Skeletal muscle tissue (tissue), 4 donors: Measurements from ENCODE around the gene GPRC5A. TPM values are rescaled to one million over a fixed set of nuclear protein-coding genes. Genes with fewer than 3 reads are reported as not detected.
"Not testable (repeated sequence)": the region's sequence is repeated elsewhere in the genome, so short reads cannot be mapped to it uniquely, and the experiment has no call there.

Experiments used
- H3K27ac ChIP-seq: one replicate; pipeline ENCODE4 v1.7.0; 2013; ENCODE audit warnings: mild to moderate bottlenecking, low read depth, low read length, inconsistent platforms
- H3K27me3 ChIP-seq, 3 donors: one replicate each; pipeline ENCODE4 v1.7.0; 2013; ENCODE audit warnings: low read length in 3 of 3; ENCODE audit not compliant: control insufficient read depth in 3 of 3, insufficient read depth in 3 of 3
- H3K36me3 ChIP-seq, 3 donors: one replicate each; pipeline ENCODE4 v1.7.0; 2013; ENCODE audit warnings: low read length in 3 of 3; ENCODE audit not compliant: control insufficient read depth in 3 of 3, insufficient read depth in 3 of 3
- H3K4me1 ChIP-seq, 3 donors: one replicate each; pipeline ENCODE4 v1.7.0; 2013; ENCODE audit warnings: low read length in 3 of 3, mild to moderate bottlenecking in 3 of 3; ENCODE audit not compliant: control insufficient read depth in 3 of 3, insufficient read depth in 3 of 3
- H3K4me3 ChIP-seq, 3 donors: one replicate each; pipeline ENCODE4 v1.7.0; 2013; ENCODE audit warnings: low read length in 3 of 3
- H3K9ac ChIP-seq, 3 donors: one replicate each; pipeline ENCODE4 v1.7.0; 2013; ENCODE audit warnings: low read length in 3 of 3, mild to moderate bottlenecking in 3 of 3, moderate library complexity in 2 of 3, low read depth in 1 of 3
- H3K9me3 ChIP-seq, 3 donors: one replicate each; pipeline ENCODE4 v1.7.0; 2013; ENCODE audit warnings: low read length in 3 of 3; ENCODE audit not compliant: control insufficient read depth in 3 of 3
- total RNA-seq: library from RNA; depleted of rRNA; stranded (reverse); fragments of >200 nt; gene quantifications from one replicate; pipeline ENCODE4 v1.2.3, GENCODE V29; 2014
- donor health status: Osteomylitis.

GPRC5A gene
- total RNA-seq, 1 donor from 2014 or later = 1.0 TPM

DNA sequence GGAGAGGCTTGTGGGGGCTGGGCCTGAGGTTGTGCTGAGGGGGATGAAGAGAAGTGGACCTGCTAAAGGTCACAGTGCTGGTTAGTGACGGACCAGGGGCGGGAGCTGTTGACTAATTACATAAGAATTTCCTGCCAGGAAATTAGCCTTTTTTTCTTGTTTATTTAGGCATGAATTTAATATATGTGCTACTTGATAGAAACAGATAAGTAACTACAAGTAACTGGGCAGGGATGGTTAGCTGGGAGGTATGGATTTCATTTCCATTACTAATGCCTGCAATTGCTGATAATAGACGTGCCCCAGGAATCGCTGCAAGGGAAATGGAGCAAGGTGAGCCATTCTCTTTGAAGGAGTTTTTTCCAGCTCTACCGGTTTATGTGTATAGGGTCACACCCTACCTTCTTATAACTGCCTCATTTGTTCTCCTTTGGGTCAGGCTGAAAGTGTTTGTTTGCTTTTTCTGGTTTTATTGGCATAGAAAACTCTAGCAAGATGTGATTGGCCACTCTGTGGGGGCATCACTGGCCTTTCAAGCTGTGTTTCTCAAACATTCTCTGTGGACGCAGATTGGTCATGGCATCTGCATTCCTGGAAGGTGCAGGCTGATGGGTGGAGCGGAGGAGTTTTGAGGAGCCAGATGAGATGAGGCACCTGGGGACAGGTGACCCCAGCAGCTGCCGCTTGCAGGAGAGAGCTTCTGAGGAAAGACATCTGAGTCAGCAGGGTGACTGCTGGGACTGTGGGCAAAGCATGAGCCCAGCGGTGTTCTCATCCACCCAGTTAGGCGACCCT, 19.0 kb upstream of the GPRC5A start:
- no peak overlapping the region for H3K9ac ChIP-seq
- H3K36me3 ChIP-seq = no peaks in the 10 kb centered on the region
- no peak overlapping the region for H3K4me3 ChIP-seq
- H3K9me3 ChIP-seq = no peaks in the 10 kb centered on the region
- H3K4me1 ChIP-seq = no peaks in the 10 kb centered on the region
- H3K27ac ChIP-seq = no peak overlapping the region
- no peaks in the 10 kb centered on the region for H3K27me3 ChIP-seq

DNA sequence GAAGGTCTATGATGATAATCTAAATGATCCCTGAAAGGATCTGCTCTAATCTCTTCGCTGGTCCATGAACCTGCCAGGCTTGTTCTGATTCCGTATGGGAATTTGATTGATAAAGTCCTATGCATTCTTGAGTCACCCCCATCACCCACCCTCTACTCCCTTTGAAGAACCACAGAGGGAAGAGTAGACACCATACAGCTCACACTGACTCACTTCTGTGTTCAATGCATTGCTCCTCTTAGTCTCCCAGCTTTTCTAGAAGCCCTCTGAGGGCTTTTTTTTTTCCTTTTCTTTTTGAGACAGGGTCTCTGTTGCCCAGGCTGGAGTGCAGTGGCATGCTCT, 18.5 kb upstream of the GPRC5A start:
- Histone ChIP-seq H3K9ac (no peak overlapping the region), H3K9me3 (no peaks in the 10 kb centered on the region), H3K27ac (no peak overlapping the region)

DNA sequence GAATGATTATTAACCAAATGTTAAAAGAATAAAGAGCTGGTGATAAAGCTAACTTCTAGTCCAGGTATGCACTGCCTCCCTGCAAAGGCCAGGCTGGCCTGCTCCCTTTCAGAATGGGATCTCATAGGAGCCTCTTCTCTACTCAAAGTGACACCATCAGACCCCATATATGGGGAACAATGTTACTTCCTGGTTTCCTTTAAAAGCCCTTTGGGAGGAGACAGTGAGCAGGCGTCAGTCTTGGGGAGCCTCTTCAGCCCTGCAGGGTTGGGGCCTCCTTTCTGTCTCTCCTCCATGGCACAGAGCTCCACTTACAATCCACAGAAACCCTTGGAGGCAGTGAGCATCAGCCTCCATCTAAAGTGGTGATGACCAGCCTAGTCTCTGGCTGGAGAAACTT, 17.3 kb upstream of the GPRC5A start:
- no peak overlapping the region for H3K4me3 ChIP-seq
- H3K9ac ChIP-seq = no peak overlapping the region
- H3K27ac ChIP-seq = no peak overlapping the region
- no peaks in the 10 kb centered on the region for H3K36me3 ChIP-seq
- H3K9me3 ChIP-seq = no peaks in the 10 kb centered on the region
- no peaks in the 10 kb centered on the region for H3K4me1 ChIP-seq
- H3K27me3 ChIP-seq = no peaks in the 10 kb centered on the region

More for the DNA sequence above, 18.5 kb upstream of the GPRC5A start:
- no peaks in the 10 kb centered on the region for H3K36me3 ChIP-seq
- no peaks in the 10 kb centered on the region for H3K4me1 ChIP-seq
- H3K4me3 ChIP-seq = no peak overlapping the region
- H3K27me3 ChIP-seq = no peaks in the 10 kb centered on the region

- H3K27ac ChIP-seq, H3K4me3 ChIP-seq, H3K9me3 ChIP-seq, H3K36me3 ChIP-seq, H3K9ac ChIP-seq, H3K4me1 ChIP-seq, H3K27me3 ChIP-seq: not testable (repeated sequence)
These were observed 16.1 kb upstream of the GPRC5A start for GRCh38 chr12:12875301-12875700.

GRCh38 chr12:12877153-12877768, 14.1 kb upstream of the GPRC5A start:
- no peaks in the 10 kb centered on the region for H3K9me3 ChIP-seq

DNA sequence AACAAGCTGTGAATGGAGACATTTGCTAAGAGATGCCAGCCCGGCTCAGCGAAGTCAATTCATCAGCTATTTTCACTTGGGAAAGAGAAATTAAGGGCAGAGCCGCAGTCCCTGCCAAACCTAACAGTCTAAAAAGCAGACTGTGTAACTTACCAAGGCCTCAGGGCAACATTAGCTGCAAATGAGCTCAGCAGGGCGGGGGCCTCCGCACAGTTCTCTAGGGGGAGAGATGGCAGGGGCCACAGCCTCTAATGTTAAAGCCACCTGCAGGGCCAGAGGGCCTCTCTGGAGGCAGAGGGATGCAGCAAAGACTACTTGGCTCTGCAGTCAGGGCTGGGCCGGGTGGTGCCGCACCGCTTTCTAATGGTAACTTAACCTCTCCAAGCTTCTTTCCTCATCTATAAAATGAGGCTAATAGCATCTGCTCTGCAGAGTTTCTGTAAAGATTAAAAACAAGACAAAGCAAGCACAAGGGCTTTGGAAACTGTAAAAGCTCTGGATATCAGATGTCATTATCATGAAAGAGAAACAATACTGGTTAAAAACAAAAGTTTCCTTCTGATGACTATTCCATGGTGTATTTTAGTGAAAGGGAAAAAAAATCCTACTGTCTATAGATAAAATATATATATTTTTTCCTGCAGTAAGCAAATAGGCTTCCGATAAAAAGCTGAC, 13.4 kb upstream of the GPRC5A start:
- H3K27ac ChIP-seq = no peak overlapping the region
- H3K27me3 ChIP-seq = peaks cover 0 to 3% (median 0%) of the 10 kb centered on the region in 3 donors
- no peak overlapping the region for H3K9ac ChIP-seq
- H3K4me3 ChIP-seq = no peak overlapping the region
- no peaks in the 10 kb centered on the region for H3K9me3 ChIP-seq
- no peaks in the 10 kb centered on the region for H3K4me1 ChIP-seq
- H3K36me3 ChIP-seq = no peaks in the 10 kb centered on the region

More at GRCh38 chr12:12877153-12877768, 14.1 kb upstream of the GPRC5A start:
- H3K4me1 ChIP-seq = no peaks in the 10 kb centered on the region
- no peak overlapping the region for H3K27ac ChIP-seq
- no peak overlapping the region for H3K9ac ChIP-seq
- H3K36me3 ChIP-seq = no peaks in the 10 kb centered on the region
- H3K4me3 ChIP-seq = no peak overlapping the region
- H3K27me3 ChIP-seq = peaks cover 0 to 3% (median 0%) of the 10 kb centered on the region in 3 donors

- H3K36me3 ChIP-seq = no peaks in the 10 kb centered on the region
- H3K4me3 ChIP-seq = no peak overlapping the region
- H3K9me3 ChIP-seq = no peaks in the 10 kb centered on the region
- H3K27me3 ChIP-seq = peaks cover 0 to 3% (median 0%) of the 10 kb centered on the region in 3 donors
- H3K27ac ChIP-seq = no peak overlapping the region
- H3K4me1 ChIP-seq = no peaks in the 10 kb centered on the region
- H3K9ac ChIP-seq = no peak overlapping the region
These were observed 10.8 kb upstream of the GPRC5A start for GRCh38 chr12:12880537-12880936.

- H3K9me3 ChIP-seq = no peaks in the 10 kb centered on the region
- no peaks in the 10 kb centered on the region for H3K4me1 ChIP-seq
- H3K27me3 ChIP-seq = peaks cover 0 to 7% (median 0%) of the 10 kb centered on the region in 3 donors
- no peak overlapping the region for H3K9ac ChIP-seq
- H3K36me3 ChIP-seq = no peaks in the 10 kb centered on the region
- no peak overlapping the region for H3K27ac ChIP-seq
- H3K4me3 ChIP-seq = no peak overlapping the region
These were observed 10.0 kb upstream of the GPRC5A start for GRCh38 chr12:12881151-12881909.

- Histone ChIP-seq H3K27me3 (peaks cover 0 to 7% (median 0%) of the 10 kb centered on the region in 3 donors), H3K9ac (no peak overlapping the region), H3K4me1 (no peaks in the 10 kb centered on the region), H3K4me3 (no peak overlapping the region), H3K27ac (no peak overlapping the region), H3K36me3 (no peaks in the 10 kb centered on the region), H3K9me3 (no peaks in the 10 kb centered on the region)
These were observed 9.1 kb upstream of the GPRC5A start for GRCh38 chr12:12882288-12882687.
